Liver (tissue), 9 donors: ENCODE results near the gene KAZN. TPM values are rescaled to one million over a fixed set of nuclear protein-coding genes. Genes with fewer than 3 reads are reported as not detected.

Source experiments
- DNase-seq: peaks from one replicate; pipeline ENCODE4 v3.0.0-alpha.2; 2017; ENCODE audit warnings: low spot score
- H3K27ac ChIP-seq, 2 donors: one replicate each; pipeline ENCODE4 v1.7.0; 2013; ENCODE audit warnings: inconsistent platforms in 2 of 2, low read length in 2 of 2, control low read depth in 1 of 2, low read depth in 1 of 2, mild to moderate bottlenecking in 1 of 2
- H3K27me3 ChIP-seq, 4 donors: one replicate each; pipeline versions ENCODE4 v1.6.1 to v1.7.0; 2013; ENCODE audit warnings: low read length in 3 of 4, inconsistent platforms in 1 of 4, mild to moderate bottlenecking in 1 of 4, moderate library complexity in 1 of 4; ENCODE audit not compliant: control insufficient read depth in 4 of 4, insufficient read depth in 4 of 4
- H3K36me3 ChIP-seq, 4 donors: one replicate each; pipeline versions ENCODE4 v1.6.1 to v1.7.0; 2013; ENCODE audit warnings: low read length in 3 of 4, mild to moderate bottlenecking in 3 of 4, low read depth in 1 of 4, moderate library complexity in 1 of 4; ENCODE audit not compliant: control insufficient read depth in 4 of 4, insufficient read depth in 3 of 4
- H3K4me1 ChIP-seq, 4 donors: one replicate each; pipeline versions ENCODE4 v1.6.1 to v1.7.0; 2013; ENCODE audit warnings: low read length in 3 of 4, mild to moderate bottlenecking in 3 of 4, moderate library complexity in 1 of 4; ENCODE audit not compliant: control insufficient read depth in 4 of 4, insufficient read depth in 4 of 4
- H3K4me3 ChIP-seq, 3 donors: one replicate each; pipeline versions ENCODE4 v1.6.1 to v1.7.0; 2013; ENCODE audit warnings: low read length in 3 of 3, control low read depth in 1 of 3, low read depth in 1 of 3, mild to moderate bottlenecking in 1 of 3
- H3K9ac ChIP-seq, 2 donors: one replicate each; pipeline ENCODE4 v1.7.0; 2013; ENCODE audit warnings: low read length in 2 of 2, mild to moderate bottlenecking in 2 of 2, moderate library complexity in 2 of 2, control low read depth in 1 of 2, low read depth in 1 of 2
- H3K9me3 ChIP-seq, 4 donors: one replicate each; pipeline versions ENCODE4 v1.6.1 to v1.7.0; 2013; ENCODE audit warnings: low read length in 3 of 4; ENCODE audit not compliant: control insufficient read depth in 4 of 4
- ATF3 ChIP-seq: IDR thresholded peaks from 2 replicates; pipeline ENCODE4 v1.6.1; 2016; ENCODE audit warnings: antibody characterized with exemption
- CTCF ChIP-seq: fragments of 150-350 bp; IDR thresholded peaks from 2 replicates; pipeline ENCODE4 v1.5.1; 2017; ENCODE audit warnings: improper control_type of control experiment, low read depth, low read length; ENCODE audit not compliant: missing input control
- EGR1 ChIP-seq, 2 donors: IDR thresholded peaks; 2 replicates each; pipeline ENCODE4 v1.6.1; 2016 to 2018; ENCODE audit warnings: antibody characterized with exemption in 2 of 2, low read depth in 2 of 2
- FOXA1 ChIP-seq: IDR thresholded peaks from 2 replicates; pipeline ENCODE4 v1.6.1; 2016; ENCODE audit warnings: antibody characterized with exemption
- FOXA2 ChIP-seq: IDR thresholded peaks from 2 replicates; pipeline ENCODE4 v1.6.1; 2016; ENCODE audit warnings: antibody characterized with exemption
- GABPA ChIP-seq, 2 donors: IDR thresholded peaks in 1 of 2; conservative IDR thresholded peaks in 1 of 2; 2 replicates each; pipeline ENCODE4 v1.6.1; 2016; ENCODE audit warnings: antibody characterized with exemption in 2 of 2, mild to moderate bottlenecking in 1 of 2, moderate library complexity in 1 of 2
- HNF4A ChIP-seq, 2 donors: conservative IDR thresholded peaks; 2 replicates each; pipeline ENCODE4 v1.6.1; 2016; ENCODE audit warnings: antibody characterized with exemption in 2 of 2, mild to moderate bottlenecking in 2 of 2
- HNF4G ChIP-seq: IDR thresholded peaks from 2 replicates; pipeline ENCODE4 v1.6.1; 2016; ENCODE audit warnings: antibody characterized with exemption
- JUND ChIP-seq, 2 donors: IDR thresholded peaks; 2 replicates each; pipeline ENCODE4 v1.6.1; 2016; ENCODE audit warnings: antibody characterized with exemption in 2 of 2
- NR2F2 ChIP-seq: IDR thresholded peaks from 2 replicates; pipeline ENCODE4 v1.6.1; 2016; ENCODE audit warnings: antibody characterized with exemption
- RXRA ChIP-seq, 2 donors: IDR thresholded peaks; 2 replicates each; pipeline ENCODE4 v1.6.1; 2017 to 2018; ENCODE audit warnings: antibody characterized with exemption in 2 of 2, mild to moderate bottlenecking in 1 of 2
- SP1 ChIP-seq: IDR thresholded peaks from 2 replicates; pipeline ENCODE4 v1.6.1; 2018; ENCODE audit warnings: antibody characterized with exemption, mild to moderate bottlenecking
- TAF1 ChIP-seq: conservative IDR thresholded peaks from 2 replicates; pipeline ENCODE4 v1.6.1; 2016; ENCODE audit warnings: antibody characterized with exemption, mild to moderate bottlenecking
- YY1 ChIP-seq: IDR thresholded peaks from 2 replicates; pipeline ENCODE4 v1.6.1; 2016; ENCODE audit warnings: antibody characterized with exemption, mild to moderate bottlenecking
- WGBS: extraction: QIAGEN DNeasy Blood & Tissue Kit; methylation state at CpG from one replicate; pipeline ENCODE4 v1.1.7; 2013; 5-methylcytosine and 5-hydroxymethylcytosine counted together
- polyA plus RNA-seq, 2 donors: library from polyadenylated mRNA; stranded (reverse) in 1 of 2; unstranded in 1 of 2; fragments of 200-250 nt in 1 of 2; fragments of >200 nt in 1 of 2; fragmentation: Nextera tagmentation in 1 of 2; extraction: Ambion mirVana in 1 of 2; gene quantifications; one replicate each; pipeline versions ENCODE4 v1.2.1 to v1.2.3, GENCODE V29; 2013 to 2015
- total RNA-seq, 2 donors: library from RNA; depleted of rRNA; stranded (reverse); fragments of >200 nt; gene quantifications; one replicate each; pipeline ENCODE4 v1.2.3, GENCODE V29; 2014
- TF ChIP-seq, protein P1 (sequence below): IDR thresholded peaks from 2 replicates; pipeline ENCODE4 v1.6.1; 2016; ENCODE audit warnings: antibody characterized with exemption, mild to moderate bottlenecking
- TF ChIP-seq, protein P2 (sequence below): IDR thresholded peaks from 2 replicates; pipeline ENCODE4 v1.6.1; 2016; ENCODE audit warnings: antibody characterized with exemption
- TF ChIP-seq, protein P3 (sequence below): IDR thresholded peaks from 2 replicates; pipeline ENCODE4 v1.6.1; 2016; ENCODE audit warnings: antibody characterized with exemption
- donor health status: healthy.
- donor health status: healthy.
- donor health status: healthy.
- donor health status: healthy.
- donor health status: healthy.

Gene KAZN
- total and polyA plus RNA-seq, 4 donors: 1.9 to 6.9 (median 2.4) TPM

DNA sequence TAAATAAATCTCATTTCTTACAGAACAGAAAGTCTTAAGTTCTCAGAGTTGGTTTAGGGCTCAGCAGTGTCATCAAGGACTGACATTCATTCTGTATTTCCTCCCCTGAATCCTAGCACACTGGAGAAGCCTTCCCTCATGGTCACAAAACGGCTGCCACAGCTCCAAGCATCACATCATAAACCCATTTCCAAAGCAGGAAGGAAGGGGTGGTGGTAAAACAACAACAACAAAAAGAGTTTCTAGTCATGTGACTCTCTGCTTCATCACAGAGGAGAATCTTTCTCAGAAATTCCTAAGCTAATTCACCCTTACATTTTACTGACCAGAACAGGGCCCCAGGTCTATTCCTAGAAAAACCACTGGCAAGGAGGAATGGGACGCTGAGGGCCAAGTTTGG, 210.3 kb downstream of the KAZN start:
- no peak overlapping the region for H3K9ac ChIP-seq
- no peak for DNase-seq
- no peak overlapping the region for H3K4me3 ChIP-seq
- TF ChIP-seq NR2F2: no peak
- TF ChIP-seq RXRA (IDR thresholded peaks at IDR 0.05): no peak
- no peak for TF ChIP-seq EGR1 (IDR thresholded peaks at IDR 0.05; ENCODE audit: low read depth in 2 of 2)
- TF ChIP-seq YY1: no peak
- TF ChIP-seq FOXA1: no peak
- TF ChIP-seq HNF4G: no peak
- no peak for TF ChIP-seq HNF4A (conservative IDR thresholded peaks at IDR 0.05)
- no peak for TF ChIP-seq ATF3
- TF ChIP-seq SP1: no peak
- no peak for TF ChIP-seq CTCF
- TF ChIP-seq FOXA2: no peak
- TF ChIP-seq, protein P1, sequence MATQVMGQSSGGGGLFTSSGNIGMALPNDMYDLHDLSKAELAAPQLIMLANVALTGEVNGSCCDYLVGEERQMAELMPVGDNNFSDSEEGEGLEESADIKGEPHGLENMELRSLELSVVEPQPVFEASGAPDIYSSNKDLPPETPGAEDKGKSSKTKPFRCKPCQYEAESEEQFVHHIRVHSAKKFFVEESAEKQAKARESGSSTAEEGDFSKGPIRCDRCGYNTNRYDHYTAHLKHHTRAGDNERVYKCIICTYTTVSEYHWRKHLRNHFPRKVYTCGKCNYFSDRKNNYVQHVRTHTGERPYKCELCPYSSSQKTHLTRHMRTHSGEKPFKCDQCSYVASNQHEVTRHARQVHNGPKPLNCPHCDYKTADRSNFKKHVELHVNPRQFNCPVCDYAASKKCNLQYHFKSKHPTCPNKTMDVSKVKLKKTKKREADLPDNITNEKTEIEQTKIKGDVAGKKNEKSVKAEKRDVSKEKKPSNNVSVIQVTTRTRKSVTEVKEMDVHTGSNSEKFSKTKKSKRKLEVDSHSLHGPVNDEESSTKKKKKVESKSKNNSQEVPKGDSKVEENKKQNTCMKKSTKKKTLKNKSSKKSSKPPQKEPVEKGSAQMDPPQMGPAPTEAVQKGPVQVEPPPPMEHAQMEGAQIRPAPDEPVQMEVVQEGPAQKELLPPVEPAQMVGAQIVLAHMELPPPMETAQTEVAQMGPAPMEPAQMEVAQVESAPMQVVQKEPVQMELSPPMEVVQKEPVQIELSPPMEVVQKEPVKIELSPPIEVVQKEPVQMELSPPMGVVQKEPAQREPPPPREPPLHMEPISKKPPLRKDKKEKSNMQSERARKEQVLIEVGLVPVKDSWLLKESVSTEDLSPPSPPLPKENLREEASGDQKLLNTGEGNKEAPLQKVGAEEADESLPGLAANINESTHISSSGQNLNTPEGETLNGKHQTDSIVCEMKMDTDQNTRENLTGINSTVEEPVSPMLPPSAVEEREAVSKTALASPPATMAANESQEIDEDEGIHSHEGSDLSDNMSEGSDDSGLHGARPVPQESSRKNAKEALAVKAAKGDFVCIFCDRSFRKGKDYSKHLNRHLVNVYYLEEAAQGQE: no peak
- TF ChIP-seq, protein P2, sequence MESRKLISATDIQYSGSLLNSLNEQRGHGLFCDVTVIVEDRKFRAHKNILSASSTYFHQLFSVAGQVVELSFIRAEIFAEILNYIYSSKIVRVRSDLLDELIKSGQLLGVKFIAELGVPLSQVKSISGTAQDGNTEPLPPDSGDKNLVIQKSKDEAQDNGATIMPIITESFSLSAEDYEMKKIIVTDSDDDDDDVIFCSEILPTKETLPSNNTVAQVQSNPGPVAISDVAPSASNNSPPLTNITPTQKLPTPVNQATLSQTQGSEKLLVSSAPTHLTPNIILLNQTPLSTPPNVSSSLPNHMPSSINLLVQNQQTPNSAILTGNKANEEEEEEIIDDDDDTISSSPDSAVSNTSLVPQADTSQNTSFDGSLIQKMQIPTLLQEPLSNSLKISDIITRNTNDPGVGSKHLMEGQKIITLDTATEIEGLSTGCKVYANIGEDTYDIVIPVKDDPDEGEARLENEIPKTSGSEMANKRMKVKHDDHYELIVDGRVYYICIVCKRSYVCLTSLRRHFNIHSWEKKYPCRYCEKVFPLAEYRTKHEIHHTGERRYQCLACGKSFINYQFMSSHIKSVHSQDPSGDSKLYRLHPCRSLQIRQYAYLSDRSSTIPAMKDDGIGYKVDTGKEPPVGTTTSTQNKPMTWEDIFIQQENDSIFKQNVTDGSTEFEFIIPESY: no peak
- H3K4me1 ChIP-seq: no peaks in the 10 kb centered on the region
- WGBS: 72% methylated on average over 2 of the region's 2 CpGs
- H3K9me3 ChIP-seq: peaks cover 8 to 21% (median 16%) of the 10 kb centered on the region in 4 donors
- no peak overlapping the region for H3K27ac ChIP-seq
- H3K36me3 ChIP-seq: no peaks in the 10 kb centered on the region
- H3K27me3 ChIP-seq: no peaks in the 10 kb centered on the region

GRCh38 chr1:14809191-14809981, 210.9 kb downstream of the KAZN start:
- Histone ChIP-seq H3K9ac (no peak overlapping the region), H3K27ac (no peak overlapping the region), H3K4me1 (no peaks in the 10 kb centered on the region), H3K36me3 (no peaks in the 10 kb centered on the region), H3K9me3 (peaks cover 8 to 21% (median 16%) of the 10 kb centered on the region in 4 donors), H3K4me3 (no peak overlapping the region), H3K27me3 (no peaks in the 10 kb centered on the region)
- WGBS: 88% methylated on average over 9 of the region's 9 CpGs
- no peak for DNase-seq
- TF ChIP-seq GABPA (IDR thresholded peaks at IDR 0.05 in 1 of 2, conservative IDR thresholded peaks at IDR 0.05 in 1 of 2) (no peak), TAF1 (no peak), JUND (IDR thresholded peaks at IDR 0.05) (no peak)
- TF ChIP-seq, protein P3, sequence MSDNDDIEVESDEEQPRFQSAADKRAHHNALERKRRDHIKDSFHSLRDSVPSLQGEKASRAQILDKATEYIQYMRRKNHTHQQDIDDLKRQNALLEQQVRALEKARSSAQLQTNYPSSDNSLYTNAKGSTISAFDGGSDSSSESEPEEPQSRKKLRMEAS: no peak
